CD1c-positive myeloid dendritic cell (primary cell): ENCODE results near the gene ERBB4.

Source experiments
- DNase-seq: peaks from one replicate; pipeline ENCODE4 v3.0.0-alpha.2; 2016; ENCODE audit errors: extremely low spot score

The ERBB4 gene

DNA sequence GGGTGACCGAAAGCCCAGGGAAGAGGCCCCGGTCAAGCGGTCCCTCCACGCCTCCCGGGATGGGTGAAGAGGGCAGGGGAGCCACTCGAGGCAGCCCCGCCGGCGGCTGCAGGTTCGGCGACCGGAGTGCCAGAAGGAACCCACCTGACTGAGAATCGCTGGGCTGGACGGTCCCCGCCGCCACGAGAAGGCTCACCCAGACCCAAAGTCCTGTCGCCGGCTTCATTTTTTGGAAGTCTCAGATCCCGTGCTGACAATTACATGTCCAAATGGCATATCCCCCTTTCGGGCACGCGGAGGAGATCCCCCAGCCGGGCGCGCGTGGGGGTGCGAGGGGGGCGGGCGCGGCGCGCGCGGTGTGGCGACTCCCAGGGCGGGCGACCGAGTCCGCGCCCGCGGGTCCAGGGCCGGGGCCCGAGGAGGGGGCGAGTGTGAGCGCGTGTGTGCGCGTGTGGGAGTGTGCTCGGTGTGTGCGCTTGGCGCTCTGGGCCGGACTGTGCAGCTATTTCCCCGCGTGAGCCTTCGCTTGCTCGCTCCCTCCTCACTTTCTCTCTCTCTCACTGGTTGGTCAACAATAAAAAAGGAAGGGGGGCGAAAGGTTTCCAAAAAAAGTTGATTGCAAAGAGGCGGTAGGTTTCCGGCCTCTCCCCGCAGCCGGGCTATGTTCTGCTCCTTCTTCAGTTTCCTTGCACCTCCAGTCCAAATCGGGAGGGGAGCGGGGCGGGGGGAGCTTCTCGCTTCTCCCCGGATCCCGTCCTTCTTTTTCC is at the start of gene ERBB4:
TSS of gene ERBB4 (minus strand) at position 498 of the 767 bp plus-strand sequence. CDS start at position 226, 272 bp downstream.
- DNase-seq, result no peak

DNA sequence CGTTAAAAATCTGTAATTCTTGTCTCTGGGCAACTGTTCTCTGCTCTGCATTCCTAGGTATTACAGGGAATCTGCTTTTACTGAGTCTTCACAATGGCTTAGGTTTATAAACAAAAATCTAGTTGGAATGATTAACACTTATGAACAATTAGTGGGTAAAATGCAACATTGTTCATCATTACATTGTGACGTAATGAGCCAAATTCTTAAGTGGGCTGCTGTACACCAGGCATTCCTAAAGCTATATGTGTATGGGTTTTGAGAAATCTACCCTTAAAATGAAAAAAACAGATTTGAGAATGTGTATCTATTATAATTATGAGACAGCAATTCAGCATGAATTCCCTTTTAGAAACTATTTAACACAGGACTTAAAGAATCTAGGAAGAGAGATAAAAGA is 41.5 kb upstream of the ERBB4 start:
- no peak for DNase-seq

DNA sequence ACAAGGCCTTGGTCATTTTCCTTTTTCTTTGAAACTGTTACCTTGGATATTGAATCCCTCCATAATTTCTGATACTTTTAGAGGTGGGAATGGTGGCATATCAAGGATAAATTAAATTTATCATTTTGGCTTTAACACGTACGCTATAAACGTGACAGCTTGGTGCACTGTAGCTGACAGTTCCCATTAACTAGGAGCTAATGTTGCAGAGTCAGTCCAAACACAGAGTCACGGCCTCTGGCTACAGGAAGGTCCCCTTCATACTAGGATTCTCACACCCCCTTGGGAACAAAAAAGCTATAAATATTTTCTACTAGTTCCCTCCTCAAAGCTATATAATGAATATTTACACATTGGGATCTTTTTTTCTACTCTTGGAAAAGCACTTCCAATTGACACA is 17.7 kb upstream of the ERBB4 start:
- no peak for DNase-seq

DNA sequence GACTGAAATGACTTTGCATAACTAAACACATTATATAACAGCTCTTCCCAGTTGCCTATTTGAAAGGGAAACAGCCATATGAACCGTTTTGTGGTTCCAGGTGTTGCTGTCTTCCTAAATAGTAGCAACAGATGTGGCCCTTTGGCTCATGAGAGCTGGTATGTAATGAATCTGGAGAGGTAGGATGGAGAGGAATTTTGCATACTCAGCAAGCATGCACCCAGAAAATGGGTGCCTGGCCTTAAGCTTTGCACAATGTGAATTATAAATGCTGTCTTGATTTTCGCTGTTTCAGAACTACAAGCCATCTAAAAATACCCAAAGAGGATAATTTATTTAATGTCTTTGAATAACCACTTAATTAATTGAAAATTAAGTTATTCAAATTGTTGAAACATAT is 15.6 kb upstream of the ERBB4 start:
- no peak for DNase-seq

DNA sequence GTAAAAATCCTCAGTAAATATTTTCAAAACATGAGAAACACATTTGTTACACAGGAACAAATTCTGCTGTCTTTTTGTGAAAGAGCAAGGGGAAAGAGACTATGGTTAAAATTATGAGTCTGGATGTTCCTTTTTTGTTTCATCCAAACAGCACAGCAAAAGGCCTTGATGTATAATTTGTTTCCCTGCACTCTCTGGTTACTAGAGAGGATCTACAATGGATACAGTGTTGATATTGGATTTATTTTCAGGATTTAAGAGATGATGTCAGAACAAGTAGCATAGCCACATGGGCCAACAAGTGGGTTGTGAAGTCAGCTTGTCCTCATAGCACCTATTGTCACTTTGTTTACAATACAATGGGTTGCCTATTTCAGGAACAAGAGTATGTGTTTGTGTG is 11.3 kb upstream of the ERBB4 start:
- DNase-seq, result no peak

DNA sequence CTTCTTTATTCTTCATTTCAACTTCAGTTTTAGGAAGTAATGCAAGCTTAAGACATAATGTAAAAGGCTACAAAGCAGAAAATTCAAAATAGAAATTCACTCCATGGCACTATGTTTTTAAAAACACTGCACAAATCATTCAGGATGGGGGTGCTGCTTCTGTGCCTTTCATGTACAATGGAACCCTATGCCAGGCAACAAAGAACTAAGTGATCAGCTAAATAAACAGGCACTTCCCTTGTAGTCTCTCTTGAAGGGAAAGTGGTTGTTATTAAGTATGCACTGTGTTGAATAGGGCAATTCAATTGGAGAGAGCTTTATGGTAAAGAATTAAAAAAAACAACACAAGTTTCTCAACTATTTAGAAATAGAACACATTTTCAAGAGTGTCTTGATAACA is 10.9 kb upstream of the ERBB4 start:
- DNase-seq, result no peak

DNA sequence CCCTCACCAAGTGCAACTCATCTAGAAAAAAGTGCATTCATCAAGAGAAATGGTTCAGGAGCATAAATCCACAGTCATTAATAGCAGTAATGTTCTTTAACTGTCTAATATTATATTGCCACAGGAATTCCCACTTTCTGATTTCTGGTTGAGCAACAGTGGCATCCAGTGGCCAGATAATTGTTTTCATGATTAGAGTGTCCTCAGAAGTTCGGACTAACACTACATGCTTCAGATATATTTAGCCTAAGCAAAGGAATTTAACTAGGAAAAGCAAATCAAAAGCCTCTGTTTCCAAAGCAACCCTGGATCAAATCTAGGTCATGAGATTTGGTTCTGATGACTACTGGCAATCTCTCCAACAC is 9.8 kb upstream of the ERBB4 start:
- no peak for DNase-seq

DNA sequence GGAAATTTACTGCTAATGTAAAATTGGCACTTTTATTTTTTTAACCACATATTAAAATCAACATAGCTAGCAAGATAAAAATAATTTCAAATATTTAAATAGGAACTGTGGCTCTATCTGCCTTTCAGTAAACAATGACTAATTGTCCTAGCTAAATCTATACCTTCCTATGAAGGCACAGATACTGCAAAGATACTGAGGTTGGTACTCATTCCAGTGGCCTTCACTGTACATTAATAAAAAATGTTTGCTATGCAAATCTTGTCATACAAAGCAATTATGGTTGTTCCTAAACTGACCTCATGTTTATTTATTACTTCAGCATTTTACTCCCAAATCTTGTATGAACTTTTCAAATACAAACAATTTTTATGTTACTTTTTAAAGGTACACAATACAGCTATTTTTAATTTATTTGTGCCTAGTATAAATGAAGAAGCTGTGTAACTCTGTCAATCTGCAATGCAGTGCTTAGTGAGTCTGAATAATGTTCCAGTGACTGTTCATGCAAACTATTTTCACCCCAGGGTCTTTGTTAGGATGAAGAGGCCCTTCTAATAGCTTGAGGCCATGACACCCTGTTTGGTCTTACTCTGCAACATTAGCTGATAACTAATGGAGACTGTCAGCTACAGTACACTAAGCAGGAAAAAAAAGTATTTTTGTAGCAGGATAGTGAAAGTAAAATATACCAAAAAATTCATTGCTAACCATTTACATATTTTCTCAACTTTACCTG is 9.3 kb upstream of the ERBB4 start:
- DNase-seq, result no peak

DNA sequence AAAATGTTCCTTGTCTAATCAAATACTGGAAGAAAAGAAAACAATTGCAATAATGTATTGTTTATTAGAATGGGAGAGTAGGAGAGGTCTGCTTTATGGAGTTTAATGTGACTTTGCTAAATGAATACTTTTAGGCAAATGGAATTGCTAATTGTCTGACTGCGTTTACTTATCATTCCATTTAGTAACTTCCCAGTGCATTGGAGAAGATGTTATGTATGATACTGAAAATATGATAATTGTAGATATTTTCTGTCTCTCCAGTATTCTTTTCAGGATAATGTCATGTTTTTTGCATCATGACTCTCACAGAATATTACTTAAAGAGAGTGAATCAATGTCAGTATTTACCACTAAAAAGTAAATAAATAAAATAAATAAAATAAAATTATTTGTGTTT is 8.1 kb upstream of the ERBB4 start:
- DNase-seq, result no peak

DNA sequence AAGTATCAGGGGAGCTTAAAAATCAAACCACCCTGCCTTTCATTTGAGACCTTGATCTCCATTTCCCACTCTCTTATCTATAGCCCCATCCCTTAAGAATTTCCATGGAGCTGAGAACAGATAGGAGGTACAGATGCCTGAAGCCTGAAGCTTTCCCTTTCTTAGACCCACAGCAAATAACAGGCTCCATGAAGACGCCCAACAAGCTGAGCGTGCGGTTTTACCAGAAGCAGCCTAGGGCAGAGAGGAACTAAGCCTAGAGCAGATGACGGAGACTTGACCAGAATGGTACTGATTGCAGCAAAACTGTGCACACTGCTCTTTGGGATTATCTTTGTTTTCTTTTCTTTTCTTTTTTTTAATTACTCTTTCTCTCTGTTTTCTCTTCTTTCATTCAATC is 1.7 kb upstream of the ERBB4 start:
- no peak for DNase-seq

DNA sequence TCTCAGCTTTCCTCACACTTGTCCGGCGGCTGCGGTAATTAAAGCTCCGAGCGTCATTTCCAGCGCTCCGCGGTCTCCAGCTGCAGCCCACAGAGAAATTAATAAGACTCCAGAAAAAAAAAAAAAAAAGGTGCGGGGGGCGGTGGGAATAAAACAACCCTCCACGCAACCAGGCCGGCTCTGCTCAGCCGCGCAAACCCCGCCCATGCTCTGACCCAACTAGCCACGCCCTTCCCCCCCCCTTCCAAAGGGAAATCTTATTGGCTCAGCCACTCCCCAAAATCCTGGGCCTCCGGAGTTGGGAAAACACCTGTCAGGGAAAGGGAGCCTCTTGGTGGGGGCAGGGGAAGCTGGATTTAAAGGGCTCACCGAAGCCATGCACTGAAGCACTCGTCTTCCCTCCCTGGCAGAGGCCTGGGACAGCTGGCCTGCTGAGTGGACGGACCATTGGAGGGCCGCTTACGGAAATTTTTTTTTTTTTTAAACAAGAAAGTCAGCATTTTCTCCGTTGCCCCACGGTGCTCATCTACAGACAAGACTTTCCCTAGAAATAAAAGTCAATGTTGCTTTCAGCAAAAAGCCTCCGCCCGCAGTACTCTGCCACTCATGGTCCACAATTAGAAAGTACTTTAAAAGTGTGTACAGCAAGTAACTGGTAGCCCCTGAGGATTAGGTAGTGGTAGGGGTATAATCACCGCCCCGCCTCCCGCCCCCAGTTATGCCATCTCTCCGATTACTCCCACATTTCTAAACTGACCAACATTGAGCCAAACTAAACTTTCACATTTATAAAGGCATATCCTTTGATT is 674 bp upstream of the ERBB4 start:
- DNase-seq, result no peak

DNA sequence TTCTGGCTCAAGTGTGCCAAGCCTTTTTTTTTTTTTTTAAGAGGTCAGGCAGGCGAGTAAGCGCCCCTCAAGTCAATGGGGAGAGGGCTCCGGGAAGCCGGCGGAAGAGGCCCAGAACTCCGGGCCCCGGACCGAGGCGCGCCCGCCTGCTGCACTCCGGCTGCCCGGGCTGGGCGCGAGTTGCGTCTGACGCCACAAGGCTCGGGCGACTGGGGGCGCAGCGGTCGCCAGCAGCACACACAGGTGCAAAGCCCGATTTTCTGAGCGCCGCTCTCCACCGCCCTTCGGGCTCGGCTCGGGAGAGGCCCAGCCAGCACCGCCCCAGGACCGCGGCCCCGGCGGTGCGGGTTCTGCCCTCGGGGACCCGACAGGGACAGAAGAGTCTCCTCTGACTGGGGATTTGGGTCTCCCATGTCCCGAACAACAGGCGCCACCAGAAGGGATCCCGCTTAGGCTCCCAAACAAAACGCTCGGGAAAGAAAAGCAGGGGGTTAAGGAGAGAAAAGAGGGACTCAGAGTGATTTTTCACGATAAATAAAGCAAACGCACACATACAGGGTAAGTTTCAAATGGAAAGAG is 787 bp downstream of the ERBB4 start:
- no peak for DNase-seq

DNA sequence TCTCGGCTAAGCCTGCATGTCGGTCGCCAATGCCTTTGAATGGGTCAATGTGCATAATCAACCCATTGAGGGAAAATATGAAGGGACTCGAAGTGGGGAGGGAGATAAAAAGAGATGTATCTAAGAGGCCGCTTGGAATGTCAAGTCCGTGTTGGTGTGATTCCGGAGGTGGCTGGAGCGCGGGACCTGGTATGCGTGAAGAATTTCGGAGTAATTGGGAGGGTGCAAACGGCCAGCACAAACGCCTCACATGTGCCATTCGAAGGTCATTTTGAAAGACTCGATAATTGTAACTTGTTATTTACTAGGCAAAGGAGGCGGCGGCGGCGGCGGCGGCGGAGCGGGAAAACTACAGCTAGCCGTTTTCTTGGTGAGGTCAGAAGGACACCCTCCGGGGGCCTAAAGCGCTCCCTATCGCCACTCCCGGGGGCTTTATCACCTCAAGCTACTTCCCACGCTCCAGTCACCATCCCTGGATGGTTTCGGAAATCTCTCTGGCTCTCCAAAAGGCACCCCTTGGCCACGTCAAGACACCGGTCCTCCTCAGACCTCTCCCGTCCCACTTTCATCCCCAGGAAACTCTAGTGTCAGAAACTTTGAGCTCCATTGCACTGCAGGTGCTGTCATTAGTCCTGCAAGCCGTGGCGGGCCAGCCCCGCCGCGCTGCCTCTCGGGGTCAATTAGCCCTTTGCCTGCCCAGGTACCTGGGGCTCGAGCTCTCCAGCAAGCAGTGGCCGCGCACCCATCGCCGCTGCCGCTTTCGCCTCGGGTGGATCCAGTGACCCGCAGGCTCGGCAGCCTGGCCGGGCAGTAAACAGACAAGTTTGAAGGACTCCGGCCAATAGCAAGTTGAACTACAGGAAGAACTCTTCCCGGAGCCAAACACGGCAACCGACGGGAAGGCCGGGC is 1.5 kb downstream of the ERBB4 start:
- no peak for DNase-seq

DNA sequence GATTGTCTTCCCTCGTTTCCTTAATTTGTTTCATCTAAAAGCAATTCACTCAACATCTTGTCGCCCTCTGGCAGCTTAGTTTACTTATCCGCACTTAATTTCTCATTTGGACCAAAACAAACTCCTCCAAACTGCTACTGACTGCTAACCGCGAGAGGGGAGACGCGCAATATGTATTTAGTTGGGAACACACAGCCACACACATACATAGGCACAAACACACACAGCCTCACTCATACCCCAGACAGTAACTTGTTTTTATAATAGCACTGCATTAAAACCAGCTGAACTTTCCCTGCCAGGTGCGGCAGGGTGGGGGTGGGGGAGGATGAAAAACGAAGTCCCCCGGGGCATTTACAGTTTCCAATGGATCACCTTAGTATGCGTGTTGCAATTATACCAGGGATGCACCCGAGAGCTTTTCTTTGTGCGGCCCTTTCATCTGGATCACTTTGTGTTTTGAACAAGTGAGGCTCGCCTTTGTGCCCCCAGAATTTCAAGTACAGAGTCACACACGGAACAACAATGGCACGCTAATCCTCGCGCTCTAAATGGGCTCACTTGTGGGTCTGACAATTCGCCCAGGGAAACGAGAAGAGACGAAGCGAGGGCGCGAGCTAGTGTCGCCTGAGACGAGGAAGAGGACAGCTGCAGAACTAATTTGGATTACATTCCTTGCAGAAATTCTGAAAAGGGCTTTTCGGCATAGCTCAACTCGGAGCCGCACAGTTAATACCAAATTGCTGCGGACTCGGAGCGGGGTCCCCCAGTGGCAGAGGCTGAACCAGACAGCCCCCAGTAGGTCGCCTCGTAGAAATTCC is 2.4 kb downstream of the ERBB4 start:
- DNase-seq, result no peak

DNA sequence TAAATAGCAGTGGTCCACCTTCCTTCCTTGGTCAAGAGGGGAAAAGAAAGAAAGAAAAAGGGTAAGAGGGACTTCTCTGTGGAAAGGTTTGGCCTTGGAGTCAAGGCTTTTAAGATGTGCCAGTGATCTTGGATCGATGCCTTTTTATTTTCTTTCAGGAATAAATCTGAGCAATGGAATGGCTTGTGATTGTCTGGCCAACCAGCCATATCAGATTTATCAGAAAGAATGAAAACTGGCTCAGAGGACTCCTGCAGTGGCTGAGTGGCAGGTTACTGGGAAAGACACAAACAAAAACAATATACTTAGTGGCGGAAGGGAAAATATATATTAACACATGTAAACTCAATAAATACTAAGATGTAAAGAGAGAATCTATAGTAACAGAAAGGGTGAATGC is 4.3 kb downstream of the ERBB4 start:
- DNase-seq, result no peak

DNA sequence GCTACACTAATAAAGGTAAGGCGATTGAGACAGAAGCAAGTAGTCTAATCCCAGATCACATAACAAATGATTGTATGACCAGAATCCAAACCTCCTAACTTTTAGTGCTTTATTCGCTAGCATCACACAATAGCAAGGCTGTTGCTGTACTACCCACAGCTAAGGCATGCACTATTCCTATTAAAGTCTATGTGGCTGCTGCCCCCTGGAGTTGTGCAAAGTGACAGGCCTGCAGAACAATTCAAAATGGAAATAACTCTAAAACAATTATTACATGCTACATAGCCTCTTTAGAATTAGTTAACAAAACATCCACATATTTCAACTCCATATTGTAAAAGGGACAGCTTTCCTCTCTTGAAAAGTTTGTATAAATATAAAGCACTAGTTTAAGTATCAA is 6.0 kb downstream of the ERBB4 start:
- no peak for DNase-seq

DNA sequence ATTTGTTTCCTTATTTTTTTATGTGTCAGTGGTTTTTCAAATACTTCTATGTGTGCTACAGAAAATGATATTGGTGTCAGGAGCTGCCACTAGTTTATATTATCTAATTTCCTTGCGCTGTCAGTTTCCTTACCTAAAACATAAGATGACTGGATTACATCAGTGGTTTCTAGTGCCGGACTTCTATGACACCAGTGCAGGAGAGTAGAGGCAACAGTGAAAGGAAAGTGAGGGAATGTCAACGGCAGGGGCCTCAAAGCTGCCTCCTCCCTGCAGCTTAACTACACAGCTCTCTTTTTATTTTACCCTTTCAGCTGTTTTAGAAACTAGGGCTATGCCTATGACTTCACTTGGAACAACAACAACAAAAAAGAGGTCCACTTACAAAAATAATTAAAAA is 6.5 kb downstream of the ERBB4 start:
- no peak for DNase-seq

DNA sequence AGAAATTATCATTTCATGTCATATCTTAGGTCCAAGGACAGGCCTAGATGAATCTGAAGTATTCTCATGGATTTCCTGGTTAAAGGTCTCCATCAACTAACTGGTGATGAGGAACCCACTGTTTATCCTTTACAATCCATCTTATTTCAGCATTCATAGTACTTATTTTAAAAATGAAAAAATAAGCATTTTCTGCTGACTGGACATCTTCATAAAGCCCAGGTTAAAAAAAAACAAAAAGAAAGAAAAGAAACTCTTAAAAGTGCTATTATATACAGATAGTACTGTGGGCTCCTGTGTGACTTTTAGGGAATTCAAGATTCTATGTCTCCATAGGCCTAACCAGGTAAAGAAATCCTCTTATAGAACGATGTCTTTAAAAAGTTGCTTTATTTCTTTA is 7.1 kb downstream of the ERBB4 start:
- no peak for DNase-seq

DNA sequence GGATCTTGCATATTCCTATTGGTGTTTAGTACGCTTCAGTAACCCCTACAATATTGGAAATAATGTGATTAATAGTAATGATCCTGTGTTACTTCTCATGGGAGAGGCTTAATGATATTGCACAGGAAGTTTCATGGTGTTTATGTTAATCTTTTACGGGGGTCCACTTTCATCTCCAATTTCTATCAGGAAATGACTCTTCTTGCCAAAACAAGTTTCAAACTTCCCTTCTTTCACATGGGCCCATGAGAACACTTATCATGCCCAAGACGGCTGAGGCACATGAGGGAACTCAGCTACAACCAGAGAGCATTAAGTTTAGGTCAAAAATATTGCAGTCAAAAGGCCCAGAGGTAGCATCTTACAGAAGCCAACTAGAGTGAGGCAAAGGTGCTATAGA is 7.6 kb downstream of the ERBB4 start:
- no peak for DNase-seq

DNA sequence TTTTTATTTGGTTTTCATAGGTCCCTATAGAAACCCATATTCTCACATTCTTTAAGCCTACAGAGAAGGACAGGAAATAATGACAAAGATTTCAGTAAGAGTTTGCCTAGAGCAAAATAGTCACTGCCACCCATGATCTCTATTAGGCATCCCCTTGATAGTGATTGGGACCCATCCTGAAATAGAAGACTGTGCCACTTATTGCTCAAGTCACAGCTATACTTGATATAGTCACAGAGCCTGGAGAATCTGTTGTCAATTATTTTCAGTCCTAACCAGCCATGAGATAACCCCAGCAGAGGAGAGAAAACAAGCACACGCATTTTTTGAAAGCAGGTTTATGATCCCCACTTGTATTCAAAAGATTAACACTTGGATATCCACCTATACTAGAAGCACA is 8.2 kb downstream of the ERBB4 start:
- DNase-seq, result no peak
